NCI-H187 (cell line): ENCODE results near the gene RASGRF1.
"Not testable (repeated sequence)": the region's sequence is repeated elsewhere in the genome, so short reads cannot be mapped to it uniquely, and the experiment has no call there.

Experiments used
- DNase-seq, 2 experiments: peaks; one replicate each; lab custom pipeline; 2025; lab: John Stamatoyannopoulos, UW

The RASGRF1 gene, protein sequence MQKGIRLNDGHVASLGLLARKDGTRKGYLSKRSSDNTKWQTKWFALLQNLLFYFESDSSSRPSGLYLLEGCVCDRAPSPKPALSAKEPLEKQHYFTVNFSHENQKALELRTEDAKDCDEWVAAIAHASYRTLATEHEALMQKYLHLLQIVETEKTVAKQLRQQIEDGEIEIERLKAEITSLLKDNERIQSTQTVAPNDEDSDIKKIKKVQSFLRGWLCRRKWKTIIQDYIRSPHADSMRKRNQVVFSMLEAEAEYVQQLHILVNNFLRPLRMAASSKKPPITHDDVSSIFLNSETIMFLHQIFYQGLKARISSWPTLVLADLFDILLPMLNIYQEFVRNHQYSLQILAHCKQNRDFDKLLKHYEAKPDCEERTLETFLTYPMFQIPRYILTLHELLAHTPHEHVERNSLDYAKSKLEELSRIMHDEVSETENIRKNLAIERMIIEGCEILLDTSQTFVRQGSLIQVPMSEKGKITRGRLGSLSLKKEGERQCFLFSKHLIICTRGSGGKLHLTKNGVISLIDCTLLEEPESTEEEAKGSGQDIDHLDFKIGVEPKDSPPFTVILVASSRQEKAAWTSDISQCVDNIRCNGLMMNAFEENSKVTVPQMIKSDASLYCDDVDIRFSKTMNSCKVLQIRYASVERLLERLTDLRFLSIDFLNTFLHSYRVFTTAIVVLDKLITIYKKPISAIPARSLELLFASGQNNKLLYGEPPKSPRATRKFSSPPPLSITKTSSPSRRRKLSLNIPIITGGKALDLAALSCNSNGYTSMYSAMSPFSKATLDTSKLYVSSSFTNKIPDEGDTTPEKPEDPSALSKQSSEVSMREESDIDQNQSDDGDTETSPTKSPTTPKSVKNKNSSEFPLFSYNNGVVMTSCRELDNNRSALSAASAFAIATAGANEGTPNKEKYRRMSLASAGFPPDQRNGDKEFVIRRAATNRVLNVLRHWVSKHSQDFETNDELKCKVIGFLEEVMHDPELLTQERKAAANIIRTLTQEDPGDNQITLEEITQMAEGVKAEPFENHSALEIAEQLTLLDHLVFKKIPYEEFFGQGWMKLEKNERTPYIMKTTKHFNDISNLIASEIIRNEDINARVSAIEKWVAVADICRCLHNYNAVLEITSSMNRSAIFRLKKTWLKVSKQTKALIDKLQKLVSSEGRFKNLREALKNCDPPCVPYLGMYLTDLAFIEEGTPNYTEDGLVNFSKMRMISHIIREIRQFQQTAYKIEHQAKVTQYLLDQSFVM (N-terminal part only)

DNA sequence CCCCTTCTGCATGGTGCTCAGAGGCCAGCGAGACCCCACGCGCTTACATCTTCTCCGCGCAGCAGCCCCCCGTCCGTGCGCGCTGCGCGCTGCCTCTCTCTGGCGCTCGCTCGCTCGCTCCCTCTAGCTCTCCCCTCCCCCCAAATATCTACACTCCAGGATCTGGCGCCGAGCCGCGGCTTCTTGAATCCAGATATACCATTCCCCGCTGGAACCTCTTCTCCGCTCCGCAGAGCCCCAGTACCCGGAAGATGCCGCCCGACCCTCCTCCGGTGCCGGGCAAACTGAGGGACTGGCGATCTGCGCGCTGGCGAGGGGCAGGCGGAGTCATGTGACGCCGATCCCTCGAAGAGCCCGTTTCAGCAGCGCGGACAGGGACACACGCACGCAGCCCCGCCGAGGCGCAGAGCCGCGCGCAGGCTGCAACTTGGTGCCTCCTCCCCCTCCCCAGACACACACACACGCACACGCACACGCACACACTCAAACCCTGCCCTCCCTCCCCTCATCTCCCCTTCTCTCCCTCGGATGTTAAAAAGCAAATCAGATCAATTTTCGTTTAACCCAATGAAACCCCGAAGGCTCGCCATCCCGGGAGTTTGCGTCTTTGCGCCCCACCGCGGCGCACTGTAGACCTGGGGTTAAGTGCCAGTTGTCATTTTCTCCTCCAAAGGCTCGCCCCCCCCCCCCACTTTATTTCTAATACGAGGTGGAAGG lies at the start of gene RASGRF1:
Gene RASGRF1 (minus strand): TSS at position 294 of the 717 bp plus-strand sequence. CDS start 282 bp downstream, at position 12.
- no peak for DNase-seq

DNA sequence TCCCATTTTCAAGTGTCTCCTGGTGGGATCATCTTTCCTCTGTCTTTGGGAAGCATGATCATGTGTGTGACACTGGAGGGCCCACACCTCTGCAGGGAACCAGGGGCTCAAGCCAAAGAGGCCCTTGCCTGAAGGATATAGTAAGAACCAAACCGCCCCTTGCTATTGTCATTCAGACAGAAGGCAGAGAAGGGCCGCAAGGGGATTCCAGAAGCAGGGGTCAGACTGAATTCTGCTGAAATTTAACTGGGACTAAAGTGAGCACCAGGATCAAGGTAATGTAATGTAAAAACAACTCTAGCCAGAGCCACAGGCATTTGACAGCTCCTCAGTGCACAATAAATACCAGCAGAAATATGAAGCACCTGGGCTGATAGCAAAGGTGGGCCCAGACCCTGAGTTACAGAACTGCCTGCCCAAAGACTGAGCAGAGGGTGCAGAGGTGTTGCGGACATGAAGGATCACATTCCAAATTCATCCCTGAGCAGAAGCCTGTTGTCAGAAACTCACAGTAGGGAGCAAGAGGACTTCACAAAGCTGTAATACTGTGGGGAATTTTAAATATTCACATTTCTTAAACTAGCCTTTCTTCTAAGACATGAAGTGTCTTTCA lies 46.0 kb upstream of the RASGRF1 start:
- DNase-seq: no peak

DNA sequence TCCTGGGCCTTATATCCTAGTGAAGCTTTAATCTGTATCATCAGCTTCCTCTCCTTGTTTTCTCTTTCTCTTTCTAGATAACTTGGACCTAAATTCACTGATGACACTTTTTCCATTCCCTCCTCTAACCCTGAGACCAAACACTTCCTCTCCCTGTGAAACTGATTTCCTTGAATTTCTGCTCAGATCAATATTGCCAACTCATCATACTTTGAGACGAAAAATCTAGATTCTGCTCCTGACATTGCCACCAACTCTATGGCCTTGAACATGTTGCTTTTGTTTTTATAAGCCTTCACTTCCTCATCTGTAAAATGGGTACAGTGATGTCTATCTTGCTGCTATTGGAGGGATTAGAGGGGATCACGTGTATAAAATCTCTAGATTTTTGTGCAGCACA lies 42.7 kb upstream of the RASGRF1 start:
- no peak for DNase-seq

DNA sequence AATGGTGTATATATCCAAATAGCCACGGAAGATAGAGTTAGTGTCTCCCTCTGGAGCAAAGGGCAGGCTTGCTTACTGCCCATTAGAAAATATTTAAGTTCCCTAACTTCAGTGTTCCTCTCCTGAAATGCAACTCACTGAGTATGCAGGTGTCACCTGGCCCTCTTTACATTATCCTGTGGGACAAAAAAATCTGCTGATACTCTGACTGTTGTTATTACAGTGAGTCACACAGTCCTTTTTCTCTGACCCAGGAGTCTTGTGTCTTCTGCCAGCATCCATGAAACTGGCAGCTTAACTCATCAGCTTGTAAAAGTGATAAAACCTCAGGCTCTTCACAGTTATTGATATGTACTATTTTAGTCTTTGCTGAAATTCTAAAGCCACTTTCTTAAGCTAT lies 42.2 kb upstream of the RASGRF1 start:
- DNase-seq: no peak

DNA sequence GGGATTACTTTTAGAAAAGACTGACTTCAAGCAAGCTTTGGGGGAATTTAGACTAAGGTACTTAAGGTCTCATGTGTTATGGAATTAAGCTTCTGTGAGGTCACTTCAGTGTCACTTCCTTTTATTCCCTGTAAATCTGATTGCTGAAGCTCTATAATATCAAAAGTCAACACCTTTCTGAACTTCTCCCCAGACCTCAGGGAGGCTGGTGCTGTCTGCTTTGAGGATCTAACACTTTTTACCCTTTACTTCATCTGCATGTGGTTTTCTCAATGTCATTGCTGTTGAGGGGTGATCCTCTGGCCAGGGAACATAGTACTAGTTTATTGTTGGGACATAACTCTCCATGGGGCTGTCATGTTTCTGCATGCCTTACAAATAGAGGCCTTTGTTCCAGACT lies 41.8 kb upstream of the RASGRF1 start:
- DNase-seq: no peak

DNA sequence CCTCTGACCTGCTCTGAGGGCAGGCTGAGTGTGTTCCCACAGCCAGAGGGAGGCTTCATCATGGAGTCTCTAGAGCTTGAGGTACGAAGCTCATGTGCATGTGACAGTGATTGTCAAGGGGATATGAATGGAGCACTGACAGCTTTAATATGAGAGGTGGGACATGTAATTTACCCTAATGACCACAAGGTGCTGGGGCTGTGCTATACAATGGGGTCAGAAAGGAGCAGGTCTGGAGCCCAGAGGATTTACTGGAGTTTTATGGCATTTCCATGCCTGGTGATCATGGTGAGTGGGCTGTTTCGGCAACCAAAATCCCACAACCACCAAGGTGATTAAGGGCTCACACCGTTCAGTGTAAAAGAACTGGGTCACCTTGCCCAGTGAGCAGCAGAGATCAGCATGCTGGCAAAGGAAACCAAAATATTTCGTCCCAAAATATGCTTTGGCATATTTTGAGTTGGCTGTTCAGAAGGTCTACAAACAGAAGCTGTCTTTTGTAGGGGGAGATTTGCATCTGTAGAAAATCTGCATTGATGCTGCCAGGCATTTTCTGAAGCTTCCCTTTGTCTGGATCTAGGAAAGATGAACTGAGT lies 40.1 kb upstream of the RASGRF1 start:
- DNase-seq: no peak

DNA sequence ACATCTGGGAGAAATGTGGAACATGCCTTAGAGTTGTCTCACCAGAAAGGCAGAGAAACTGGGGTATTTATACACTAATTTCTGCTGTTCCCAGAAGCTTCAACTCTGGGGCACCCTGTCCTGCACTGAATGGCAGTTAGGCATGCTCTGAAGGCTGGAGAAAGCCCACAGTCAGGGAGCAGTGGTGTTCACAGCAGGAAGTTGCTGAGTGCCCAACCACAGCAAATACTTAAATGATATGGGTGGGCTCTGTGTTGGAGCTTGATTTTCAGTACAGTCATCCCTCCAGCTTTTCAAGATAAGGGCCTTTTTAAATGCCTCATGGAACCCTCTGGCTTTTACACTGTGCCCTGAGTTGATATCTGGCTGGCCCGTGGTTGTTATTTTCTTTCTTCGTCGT lies 38.7 kb upstream of the RASGRF1 start:
- no peak for DNase-seq

DNA sequence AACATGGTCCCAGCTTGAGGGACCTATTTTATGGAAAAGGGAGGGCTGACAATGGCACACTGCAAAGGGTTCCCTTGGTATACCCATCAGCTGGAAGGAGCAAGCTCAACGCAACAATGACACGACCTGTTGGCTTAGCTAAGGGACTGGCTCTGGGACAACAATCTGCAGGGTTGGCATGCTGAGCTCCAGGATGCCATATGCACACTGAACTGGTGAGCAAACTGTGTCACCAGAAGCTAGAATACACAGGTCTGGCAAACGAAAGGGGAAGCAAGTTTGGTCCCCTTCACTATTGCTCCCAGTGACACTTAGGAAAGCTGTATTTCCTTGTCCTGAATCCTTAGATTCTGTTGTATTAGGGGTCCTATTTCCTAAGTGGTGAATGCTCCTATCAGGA lies 38.0 kb upstream of the RASGRF1 start:
- no peak for DNase-seq

DNA sequence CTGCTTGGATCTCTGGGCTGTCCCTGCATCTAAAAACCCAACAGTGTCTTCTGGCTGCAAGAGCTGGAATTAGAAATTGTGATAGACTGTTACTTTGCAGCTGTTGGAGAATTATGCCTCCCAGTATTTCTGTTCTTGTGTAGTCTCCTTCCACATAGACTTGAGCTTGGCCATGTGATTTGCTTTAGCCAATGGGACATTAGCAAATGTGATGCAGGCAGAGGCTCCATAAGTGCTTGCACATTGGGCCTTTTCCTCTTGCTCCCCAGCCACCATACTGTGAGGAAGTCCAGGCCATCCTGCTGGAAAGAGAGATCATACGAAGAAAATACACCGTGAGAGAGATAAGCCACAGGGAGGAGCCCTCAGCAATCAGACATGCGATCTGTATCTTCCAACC lies 33.8 kb upstream of the RASGRF1 start:
- no peak for DNase-seq

DNA sequence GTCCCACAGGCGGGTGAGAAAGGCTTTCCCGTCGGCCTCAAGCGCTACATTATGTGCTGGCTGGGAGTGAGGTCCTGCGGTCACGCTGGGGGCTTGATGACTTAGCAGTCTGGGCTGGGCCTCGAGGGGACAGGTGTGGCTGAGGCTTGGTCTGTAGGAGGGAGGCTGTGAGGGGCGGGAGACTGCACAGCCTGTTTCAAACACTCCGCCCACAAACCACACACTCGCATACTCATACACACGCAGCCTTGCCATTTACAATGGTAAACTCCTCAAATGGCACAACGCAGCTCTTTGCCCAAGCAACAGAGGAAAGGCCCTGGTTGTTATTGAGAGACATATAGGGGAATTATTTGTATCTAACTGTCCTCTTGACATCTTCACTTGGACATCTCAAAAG lies 32.4 kb upstream of the RASGRF1 start:
- DNase-seq: no peak

DNA sequence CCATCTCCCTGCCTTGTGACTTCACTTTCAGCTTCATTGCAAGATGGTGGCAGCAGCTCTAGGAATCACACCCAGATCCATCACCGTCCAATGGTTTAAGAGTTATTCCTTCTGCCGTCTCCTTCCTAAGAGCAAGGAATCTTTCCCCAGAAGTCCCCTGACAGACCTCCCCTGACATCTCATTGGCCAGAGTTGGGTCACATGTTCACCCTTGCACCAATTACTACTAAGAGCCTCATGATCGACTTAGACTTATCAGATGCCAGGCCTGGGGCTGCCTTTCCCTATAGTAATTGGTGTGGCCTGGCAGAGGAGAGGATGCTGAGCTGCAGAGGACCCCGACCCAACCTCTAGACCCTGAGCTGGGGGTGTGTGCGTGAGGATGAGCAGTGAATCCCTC lies 31.8 kb upstream of the RASGRF1 start:
- DNase-seq: no peak

DNA sequence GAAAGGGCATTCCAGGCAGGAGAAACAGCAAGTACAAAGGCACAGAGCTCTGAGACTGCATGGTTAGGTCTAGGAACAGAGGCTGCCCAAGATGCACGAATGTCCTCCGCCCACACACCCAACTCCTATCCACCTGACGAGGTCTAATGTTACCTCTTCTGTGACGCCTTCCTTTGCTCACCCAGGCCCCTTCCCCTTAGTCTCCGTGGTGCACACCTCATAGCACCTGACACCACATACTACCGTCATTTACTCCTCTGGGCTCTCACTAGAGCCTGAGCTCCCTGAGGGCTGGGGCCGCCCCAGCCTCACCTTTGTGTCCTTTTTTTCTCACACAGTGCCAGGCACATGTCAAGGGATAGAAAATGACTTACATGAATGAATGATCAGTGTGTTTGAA lies 31.0 kb upstream of the RASGRF1 start:
- no peak for DNase-seq

DNA sequence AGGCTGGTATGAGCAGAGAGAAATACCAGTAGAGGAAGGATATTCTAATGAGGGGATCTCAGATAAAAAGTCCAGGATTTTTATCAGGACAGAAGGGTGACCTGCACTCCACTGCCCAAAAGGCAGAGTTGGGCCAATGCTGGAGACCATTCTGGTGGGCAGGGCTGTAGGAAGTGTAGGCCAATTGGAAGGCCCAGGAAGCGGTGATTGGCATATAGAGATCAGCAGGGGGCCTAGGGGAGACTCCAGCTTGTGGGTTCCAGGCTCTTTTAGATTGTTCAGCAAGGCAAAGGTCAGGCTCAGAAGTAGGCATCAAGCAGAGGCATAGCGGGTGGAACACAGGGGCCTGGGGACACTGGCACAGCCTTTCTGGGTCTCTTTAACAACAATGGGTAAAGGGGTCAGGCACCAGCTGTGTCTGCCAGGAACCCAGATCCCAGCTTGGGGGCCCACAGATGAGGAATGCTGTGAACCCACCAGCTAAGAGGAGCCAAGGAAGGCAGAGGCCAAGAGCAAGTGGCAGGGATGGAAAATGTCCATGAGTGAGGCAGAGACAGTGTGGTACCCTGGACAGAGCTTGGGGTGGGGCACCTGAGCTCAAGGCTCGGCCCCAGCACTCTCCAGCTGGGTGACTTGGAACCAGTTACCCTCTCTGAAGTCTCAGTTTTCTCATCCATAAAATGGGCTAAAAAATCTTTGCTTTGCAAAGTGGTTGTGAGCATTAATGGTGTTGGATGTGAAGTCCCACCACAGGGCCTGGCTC lies 27.0 kb upstream of the RASGRF1 start:
- no peak for DNase-seq

DNA sequence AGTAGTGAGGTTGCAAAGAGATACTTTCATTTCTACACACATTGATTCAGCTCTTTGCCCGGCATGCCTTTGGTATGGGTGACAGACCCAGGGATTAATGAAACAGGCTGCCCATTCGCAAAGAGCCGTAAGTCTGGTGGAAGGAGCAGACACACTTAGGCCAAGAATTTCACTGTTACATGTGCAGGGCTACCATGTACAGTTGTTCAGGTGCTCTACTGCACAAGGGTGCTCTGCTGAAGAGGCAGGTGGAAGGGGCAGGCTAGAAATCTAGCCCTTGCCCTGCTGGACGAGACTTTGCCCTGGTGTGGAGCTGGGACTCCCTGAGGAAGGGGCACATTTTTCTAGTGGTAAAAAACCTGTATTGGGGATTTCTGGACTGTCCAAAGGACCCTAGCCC lies 26.2 kb upstream of the RASGRF1 start:
- DNase-seq: no peak

DNA sequence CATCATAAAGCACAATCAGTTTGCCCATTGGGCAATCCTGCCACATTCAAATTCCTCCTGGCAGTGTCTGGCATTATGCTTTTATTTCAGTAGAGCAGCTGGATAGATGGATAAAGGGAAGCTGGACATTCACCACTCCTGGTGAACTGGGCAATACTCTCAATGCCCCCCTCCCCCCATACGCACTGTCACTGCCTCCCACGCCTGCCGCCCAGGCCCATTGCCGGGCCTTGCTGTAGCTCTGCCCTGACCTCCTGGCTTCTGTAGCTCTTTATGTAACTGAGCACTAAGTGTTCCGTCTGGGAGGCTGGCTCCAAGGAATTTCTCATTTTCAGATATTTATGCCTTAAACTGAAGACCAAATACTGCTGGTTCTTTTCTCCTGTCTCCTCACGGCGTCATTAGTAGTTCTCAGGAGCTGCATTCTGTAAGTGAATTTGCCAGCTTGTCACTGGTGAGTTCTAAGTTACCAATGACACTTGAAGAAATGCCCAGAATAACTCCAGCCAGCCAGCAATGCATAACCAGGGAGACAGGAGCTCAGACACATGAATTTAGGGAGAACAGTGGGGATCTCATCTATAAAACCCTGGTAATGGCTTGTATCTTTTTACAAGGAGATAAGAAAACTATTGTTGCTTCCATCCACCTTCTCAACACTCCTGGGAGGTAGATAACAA lies 25.5 kb upstream of the RASGRF1 start:
- DNase-seq: no peak

DNA sequence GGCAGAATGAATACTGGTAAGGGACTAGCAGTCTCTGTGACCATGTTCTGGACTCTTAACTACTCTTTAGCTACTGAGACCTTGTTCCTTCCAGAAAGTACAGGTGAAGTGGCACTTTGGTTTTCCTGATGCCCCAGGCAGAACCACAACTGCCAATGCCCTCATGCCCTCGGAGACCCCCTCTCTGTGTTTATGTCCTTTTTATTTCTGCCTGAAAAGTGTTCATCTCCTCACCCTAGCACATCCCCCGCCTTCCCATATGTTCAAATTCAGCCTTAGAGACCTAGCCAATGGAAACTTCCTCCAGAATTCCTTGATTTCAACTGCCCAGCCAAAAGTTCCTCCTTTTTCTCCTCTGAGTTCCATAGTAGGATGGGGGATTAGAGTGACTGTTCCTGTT lies 23.3 kb upstream of the RASGRF1 start:
- no peak for DNase-seq

DNA sequence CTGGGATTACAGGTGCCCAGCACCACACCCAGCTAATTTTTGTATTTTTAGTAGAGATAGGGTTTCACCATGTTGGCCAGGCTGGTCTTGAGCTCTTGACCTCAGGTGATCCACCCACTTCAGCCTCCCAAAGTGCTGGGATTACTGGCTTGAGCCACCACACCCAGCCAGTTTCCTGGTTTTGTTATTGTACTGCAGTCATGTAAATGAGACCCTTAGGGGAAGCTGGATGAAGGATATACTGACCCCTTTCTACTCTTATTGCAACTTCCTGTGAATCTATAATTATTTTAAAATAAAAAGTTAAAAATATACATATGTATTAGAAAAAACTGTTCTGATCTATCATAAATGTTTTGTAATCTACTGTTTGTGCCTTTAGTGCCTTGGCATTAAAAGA lies 20.8 kb upstream of the RASGRF1 start:
- DNase-seq: not testable (repeated sequence)

DNA sequence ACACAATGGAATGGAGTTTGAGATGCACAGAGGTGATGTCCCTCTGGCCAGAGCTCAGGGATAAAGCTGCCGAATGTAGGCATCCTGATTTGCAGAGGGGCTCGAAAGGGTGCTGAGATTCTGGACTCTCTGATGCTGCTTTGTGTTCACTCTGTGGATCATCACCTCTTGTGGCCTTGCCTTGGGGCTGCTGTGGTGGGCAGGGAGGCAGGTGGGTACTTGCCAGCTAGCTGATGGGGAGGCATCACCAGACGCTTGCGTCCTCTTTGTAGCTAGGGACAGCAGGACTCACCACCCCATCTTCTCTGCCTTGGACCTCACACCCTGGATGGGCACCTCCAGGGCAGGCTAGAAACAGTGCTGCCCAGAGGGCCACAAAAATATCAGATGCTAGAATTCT lies 14.6 kb upstream of the RASGRF1 start:
- no peak for DNase-seq

DNA sequence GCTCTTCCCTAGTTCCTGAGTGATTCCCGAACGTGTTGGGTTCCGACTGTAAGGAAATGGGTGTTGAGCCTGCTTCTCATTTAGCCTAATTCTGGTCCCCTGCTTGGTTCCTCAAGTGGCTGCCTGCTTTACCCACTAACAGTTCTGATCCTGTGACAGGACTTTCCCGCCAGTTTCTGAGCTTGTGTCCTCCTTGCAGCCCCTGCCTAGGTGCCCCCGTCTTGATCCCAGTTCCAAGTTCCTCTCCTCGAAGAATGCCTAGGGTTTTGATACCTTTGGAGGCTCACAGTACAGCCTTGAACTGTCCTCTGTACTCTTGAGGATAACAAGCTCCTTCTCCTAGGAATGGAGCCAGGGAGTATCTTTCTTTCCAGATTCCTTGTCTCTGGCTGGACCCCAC lies 12.0 kb upstream of the RASGRF1 start:
- no peak for DNase-seq
